ENCODE results near the gene PFN3.

Gene PFN3

GRCh38 chr5:177437623-177438022, 37.2 kb upstream of the PFN3 start:
- peaks cover under 1% of the 10 kb centered on the region; the same call in 1 of the 2 replicates for H4K20me1 ChIP-seq (ENCODE audit: control insufficient read depth, insufficient read depth, low read depth, low read length)
- H3K79me2 ChIP-seq (ENCODE audit: control insufficient read depth, low read length): peaks cover 3% of the 10 kb centered on the region; the same call in 1 of the 2 replicates
- H3K4me3 ChIP-seq (ENCODE audit: low read length): no peak overlapping the region
- no peaks in the 10 kb centered on the region for H3K9me3 ChIP-seq (ENCODE audit: control insufficient read depth, insufficient read depth, low read length)
- no peaks in the 10 kb centered on the region for H3K27me3 ChIP-seq (ENCODE audit: control insufficient read depth, low read length)
- TF ChIP-seq CTCF (IDR thresholded peaks at IDR 0.05; ENCODE audit: low read depth, low read length, poor library complexity, severe bottlenecking) (no peak), EZH2phosphoT487 (IDR thresholded peaks at IDR 0.05; ENCODE audit: borderline replicate concordance, low read length) (no peak)
- no peak overlapping the region for H3K4me2 ChIP-seq (ENCODE audit: low read length)
- H3K36me3 ChIP-seq (ENCODE audit: control insufficient read depth, low read length): peaks cover 92% of the 10 kb centered on the region
- peaks cover 3% of the 10 kb centered on the region for H3K4me1 ChIP-seq (ENCODE audit: control insufficient read depth, low read length)
- 0 out of 2 replicates have a peak, but pooled peaks cover 6% of the 10 kb centered on the region for H3F3A ChIP-seq (ENCODE audit: control insufficient read depth, insufficient read depth)
- H3K9me2 ChIP-seq (replicated peaks; ENCODE audit: control insufficient read depth, low read length): no peaks in the 10 kb centered on the region
- H3K27ac ChIP-seq (ENCODE audit: low read depth, low read length): no peak overlapping the region

- Histone ChIP-seq H3K9me3 (ENCODE audit: control insufficient read depth, insufficient read depth, low read length) (no peaks in the 10 kb centered on the region), H3K4me1 (ENCODE audit: control insufficient read depth, low read length) (peaks cover 20% of the 10 kb centered on the region), H3K4me3 (ENCODE audit: low read length) (no peak overlapping the region), H3K9me2 (replicated peaks; ENCODE audit: control insufficient read depth, low read length) (no peaks in the 10 kb centered on the region), H3K79me2 (ENCODE audit: control insufficient read depth, low read length) (peaks cover 13% of the 10 kb centered on the region; the same call in 1 of the 2 replicates), H3F3A (ENCODE audit: control insufficient read depth, insufficient read depth) (peaks cover 13% of the 10 kb centered on the region), H3K27ac (ENCODE audit: low read depth, low read length) (no peak overlapping the region), H3K36me3 (ENCODE audit: control insufficient read depth, low read length) (peaks cover 86% of the 10 kb centered on the region), H4K20me1 (ENCODE audit: control insufficient read depth, insufficient read depth, low read depth, low read length) (peaks cover 6% of the 10 kb centered on the region; the same call in 1 of the 2 replicates), H3K27me3 (ENCODE audit: control insufficient read depth, low read length) (no peaks in the 10 kb centered on the region), H3K4me2 (ENCODE audit: low read length) (no peak overlapping the region)
- TF ChIP-seq CTCF (IDR thresholded peaks at IDR 0.05; ENCODE audit: low read depth, low read length, poor library complexity, severe bottlenecking): no peak
- TF ChIP-seq EZH2phosphoT487 (IDR thresholded peaks at IDR 0.05; ENCODE audit: borderline replicate concordance, low read length): no peak
Observed at GRCh38 chr5:177435847-177436536, 35.5 kb upstream of the PFN3 start.

- H3K27ac ChIP-seq (ENCODE audit: low read depth, low read length): no peak overlapping the region
- H3K4me3 ChIP-seq (ENCODE audit: low read length): no peak overlapping the region
- H3F3A ChIP-seq (ENCODE audit: control insufficient read depth, insufficient read depth): peaks cover 21% of the 10 kb centered on the region
- no peaks in the 10 kb centered on the region for H3K9me2 ChIP-seq (replicated peaks; ENCODE audit: control insufficient read depth, low read length)
- peaks cover 87% of the 10 kb centered on the region for H3K36me3 ChIP-seq (ENCODE audit: control insufficient read depth, low read length)
- H3K79me2 ChIP-seq (ENCODE audit: control insufficient read depth, low read length): peaks cover 19% of the 10 kb centered on the region
- H4K20me1 ChIP-seq (ENCODE audit: control insufficient read depth, insufficient read depth, low read depth, low read length): peaks cover 6% of the 10 kb centered on the region; the same call in 1 of the 2 replicates
- no peaks in the 10 kb centered on the region for H3K9me3 ChIP-seq (ENCODE audit: control insufficient read depth, insufficient read depth, low read length)
- peaks cover 28% of the 10 kb centered on the region for H3K4me1 ChIP-seq (ENCODE audit: control insufficient read depth, low read length)
- H3K27me3 ChIP-seq (ENCODE audit: control insufficient read depth, low read length): no peaks in the 10 kb centered on the region
- TF ChIP-seq EZH2phosphoT487 (IDR thresholded peaks at IDR 0.05; ENCODE audit: borderline replicate concordance, low read length): no peak
- TF ChIP-seq CTCF (IDR thresholded peaks at IDR 0.05; ENCODE audit: low read depth, low read length, poor library complexity, severe bottlenecking): no peak
- no peak overlapping the region for H3K4me2 ChIP-seq (ENCODE audit: low read length)
Observed at GRCh38 chr5:177434942-177435738, 34.7 kb upstream of the PFN3 start.

Measured in DOHH2 (cell line).